Anterior cingulate cortex (tissue), 58 donors: ENCODE data around the gene ETFA.
A peak's percentile ranks its signal among the peaks of the same experiment; 100 is the strongest.

Source experiments
- DNase-seq, 58 donors: peaks; one replicate each; lab custom pipeline; 2025; lab: John Stamatoyannopoulos, UW

Gene ETFA

GRCh38 chr15:76340803-76341365 is 29.6 kb upstream of the ETFA start:
- DNase-seq, result no peak

GRCh38 chr15:76340198-76340802 is 29.0 kb upstream of the ETFA start:
- no peak for DNase-seq

DNA sequence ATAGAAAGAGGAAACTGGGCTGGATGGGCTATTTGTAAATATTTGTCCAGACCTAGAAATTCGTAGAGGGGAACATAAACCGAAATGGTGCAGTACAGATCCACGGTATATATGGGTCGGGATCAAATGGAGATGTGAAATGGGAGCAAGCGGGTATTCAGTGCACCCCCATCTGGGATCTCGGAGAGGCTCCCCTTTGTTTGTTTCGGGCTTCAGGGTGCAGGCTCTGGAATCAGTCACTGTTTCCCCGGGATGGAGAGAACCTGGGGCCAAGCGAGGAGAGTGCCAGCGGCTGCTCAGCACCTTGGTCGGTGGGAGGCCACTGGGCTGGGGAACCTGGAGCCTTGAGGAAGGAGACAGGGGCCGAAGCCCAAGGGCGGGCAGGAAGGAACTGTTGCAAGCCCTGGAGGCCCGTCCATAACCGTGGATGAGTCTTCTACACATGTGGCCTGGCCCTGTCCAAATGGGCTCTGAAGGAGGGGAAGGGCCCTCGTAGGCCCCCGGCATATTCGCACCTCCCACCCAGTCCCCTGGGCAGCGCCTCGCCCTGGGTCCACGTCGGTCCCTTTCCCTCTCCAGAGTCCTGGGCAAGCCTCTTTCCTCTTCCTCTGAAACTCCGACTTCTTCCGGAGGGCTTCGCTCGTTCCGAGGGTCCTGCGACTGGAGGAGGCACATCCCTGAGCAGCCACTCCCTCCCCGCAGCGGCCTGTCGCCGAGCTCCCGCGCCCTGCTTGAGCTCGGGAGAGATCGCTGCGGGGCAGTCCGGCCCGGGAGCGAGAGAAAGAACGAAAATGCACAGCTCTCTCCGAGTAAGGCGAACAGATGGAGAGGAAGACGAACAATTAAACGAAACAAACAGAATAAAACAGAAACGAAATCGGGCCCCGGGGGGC is 28.3 kb upstream of the ETFA start:
- DNase-seq, result no peak

DNA sequence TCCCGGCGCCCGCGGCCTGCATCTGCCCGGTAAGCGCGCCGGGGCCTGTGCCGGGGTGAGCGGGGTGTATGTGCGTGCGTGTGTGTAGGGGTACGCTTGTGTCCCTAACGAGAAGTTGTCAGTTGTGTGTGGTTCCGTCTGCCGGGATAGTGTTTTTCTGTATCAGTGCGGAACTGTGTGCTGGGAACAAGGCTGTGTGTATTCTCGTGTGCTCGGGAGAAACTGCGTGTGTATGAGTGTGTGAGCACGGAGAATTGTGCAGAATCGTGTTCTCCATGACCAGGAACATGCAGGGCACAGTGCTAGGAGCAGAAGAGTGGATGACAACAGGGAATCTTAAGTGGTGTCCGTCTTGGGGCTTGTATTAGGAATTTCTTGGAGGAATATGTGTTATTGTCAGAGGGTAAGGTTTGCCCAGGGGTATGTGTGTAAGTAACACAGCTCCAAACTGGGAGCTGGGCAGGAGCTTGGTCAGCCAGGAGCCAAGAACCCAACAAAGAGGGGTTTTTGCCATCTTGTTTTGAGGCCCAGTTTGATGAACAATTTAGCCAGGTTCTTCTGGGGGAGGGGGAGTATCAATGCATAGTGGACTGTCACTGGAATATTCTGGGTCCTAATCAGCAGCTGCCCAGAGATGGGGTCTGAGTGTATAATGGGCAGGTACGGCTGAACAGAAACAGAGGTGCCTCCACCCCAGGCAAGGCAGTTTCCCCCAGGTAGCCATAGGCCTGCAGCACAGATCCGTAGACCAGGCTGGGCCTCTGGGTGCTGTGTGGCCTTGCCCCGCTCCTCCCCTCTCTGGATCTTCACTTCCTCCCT is 27.4 kb upstream of the ETFA start:
- DNase-seq, result no peak

GRCh38 chr15:76337696-76338485 is 26.6 kb upstream of the ETFA start:
- no peak for DNase-seq

DNA sequence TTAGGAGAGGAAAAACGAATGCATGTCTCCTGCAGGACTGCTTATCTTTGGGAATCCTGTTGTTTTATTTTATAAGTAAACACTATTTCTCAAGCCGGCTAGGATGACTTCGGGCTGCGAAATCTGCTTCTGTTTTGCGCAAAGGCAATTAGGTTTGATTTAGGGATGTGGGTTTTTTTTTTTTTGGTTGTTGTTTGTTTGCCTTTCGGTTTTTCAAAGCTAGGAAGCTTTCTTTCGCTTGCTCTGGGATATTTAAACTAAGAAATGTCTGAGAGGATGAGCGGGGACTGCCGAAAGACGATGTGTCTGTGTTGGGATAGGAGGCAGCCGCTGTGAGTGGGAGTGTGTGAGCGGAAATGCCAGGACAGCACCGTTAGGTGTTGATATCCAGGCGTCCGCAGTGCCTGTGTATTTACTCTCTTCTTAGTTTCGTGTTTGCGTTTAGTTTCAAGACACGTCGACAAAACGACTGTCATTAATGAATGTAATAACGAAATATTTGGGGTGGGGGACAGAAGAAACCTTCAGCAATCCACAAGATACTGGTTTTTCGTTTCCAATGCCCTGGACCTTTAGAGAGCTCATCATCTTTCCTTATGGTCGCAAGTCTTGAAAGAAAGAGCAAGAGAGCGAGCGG is 25.9 kb upstream of the ETFA start:
- no peak for DNase-seq

- peak in 36 of 58 donors; percentile 3 to 86 (median 57) for DNase-seq
These were observed 25.2 kb upstream of the ETFA start, which contains the start of gene ISL2 for GRCh38 chr15:76336254-76337058. ISL2 (plus strand) TSS chr15:76336773; CDS start chr15:76336884, 111 bp downstream.

GRCh38 chr15:76335307-76336253 is 24.3 kb upstream of the ETFA start:
- DNase-seq, result no peak

- DNase-seq, result no peak
These were observed 23.4 kb upstream of the ETFA start for GRCh38 chr15:76334438-76335306.

DNA sequence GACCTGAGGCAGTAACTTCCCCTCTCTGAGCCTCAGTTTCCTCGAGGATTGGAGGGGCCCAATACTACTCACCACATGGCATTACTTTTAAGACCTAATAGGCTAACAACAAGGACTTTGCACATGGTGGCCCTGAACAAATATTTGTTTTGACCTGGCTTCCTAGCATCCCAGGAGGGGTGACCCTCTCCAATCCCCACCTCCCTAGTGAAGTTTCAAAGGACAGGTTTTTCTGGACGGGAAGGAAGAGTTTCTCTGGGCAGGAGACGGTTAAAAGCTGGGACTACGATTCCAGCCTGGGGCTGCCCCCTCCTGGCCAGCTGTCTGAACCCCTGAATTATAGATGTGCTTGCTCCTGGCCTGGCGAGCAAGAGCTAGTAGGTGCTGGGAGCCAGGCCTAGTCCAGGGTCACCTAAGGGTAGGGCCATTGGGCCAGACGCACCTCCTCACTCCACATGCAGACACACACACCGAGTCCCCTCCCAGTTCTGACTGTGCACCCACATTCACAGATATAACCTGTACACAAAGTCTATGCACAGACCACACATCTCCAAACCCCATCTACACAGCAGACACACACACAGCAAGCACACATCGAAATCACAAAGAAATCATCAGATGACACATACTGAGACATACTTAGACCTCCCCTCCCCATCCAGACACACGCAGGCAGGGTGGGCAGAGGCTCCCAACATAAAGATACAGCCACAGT is 22.6 kb upstream of the ETFA start:
- DNase-seq, result no peak

DNA sequence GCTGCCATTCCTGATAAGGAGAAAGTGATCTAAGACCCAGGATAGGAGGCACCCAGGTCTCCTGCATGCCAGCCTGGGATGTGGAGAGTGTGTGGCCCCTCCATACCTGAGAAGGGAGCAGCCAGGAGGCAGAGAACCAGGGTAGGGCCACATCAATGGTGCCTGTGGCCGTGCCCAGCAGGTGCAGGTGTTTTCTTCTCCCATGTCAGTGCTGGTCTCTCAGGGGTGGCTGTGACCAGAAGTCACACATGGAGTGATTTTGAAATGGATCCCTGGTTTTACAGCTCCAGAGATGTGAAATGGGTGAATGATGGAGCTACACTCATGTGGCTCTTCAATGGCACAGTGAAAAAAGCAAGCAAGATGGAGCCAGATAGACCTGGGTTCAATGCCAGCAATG is 22.0 kb upstream of the ETFA start:
- DNase-seq, result no peak

- no peak for DNase-seq
These were observed 21.5 kb upstream of the ETFA start for GRCh38 chr15:76332796-76333195.

- DNase-seq, result peak in 5 of 58 donors; percentile 7 to 19 (median 11)
These were observed 18.9 kb upstream of the ETFA start for GRCh38 chr15:76330080-76330680.

GRCh38 chr15:76328958-76329357 is 17.7 kb upstream of the ETFA start:
- no peak for DNase-seq

DNA sequence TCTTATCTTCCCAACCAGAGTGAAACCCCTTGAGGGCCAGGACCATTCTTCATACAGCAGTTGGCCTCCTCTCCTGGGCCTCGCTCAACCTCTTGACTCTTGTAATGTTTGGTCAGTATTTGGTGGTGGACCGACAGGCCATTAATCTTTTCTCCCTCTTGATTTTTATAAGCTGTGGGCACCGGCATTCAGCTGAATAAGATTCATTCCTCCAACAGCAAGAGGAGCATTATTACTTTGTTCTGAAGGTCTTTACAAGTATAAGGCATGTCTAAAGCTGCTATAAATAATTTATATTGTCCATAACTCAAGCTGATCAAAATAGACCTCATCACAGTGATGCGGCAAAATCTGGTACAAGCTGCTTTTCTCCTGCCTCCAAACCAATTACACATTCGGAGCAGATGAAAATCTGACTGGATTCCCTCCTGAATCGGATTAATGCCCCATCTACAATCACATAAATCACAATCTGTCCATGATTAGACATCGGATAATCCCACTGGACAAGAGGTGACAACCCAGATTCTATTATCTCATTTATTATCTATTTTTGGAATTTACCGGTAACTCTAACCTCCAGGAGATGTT is 16.9 kb upstream of the ETFA start:
- no peak for DNase-seq
